ENCODE results near the gene MIPOL1. TPM values are rescaled to one million over a fixed set of nuclear protein-coding genes. Genes with fewer than 3 reads are reported as not detected.

Gene MIPOL1
- total and polyA plus RNA-seq, 9 of the 15 experiments (the other 6 are each of a cell fraction or from before 2014, with no cell fraction given): 6.7 to 21.9 (median 12.4) TPM

- TF ChIP-seq THRA (IDR thresholded peaks at IDR 0.05): no peak
- TF ChIP-seq ZNF316 (IDR thresholded peaks at IDR 0.05): peak; percentile 99
- TF ChIP-seq GABPB2 (CRISPR knock-in tag; conservative IDR thresholded peaks at IDR 0.05): no peak
- no peak for TF ChIP-seq SMAD1 (IDR thresholded peaks at IDR 0.05; ENCODE audit: low read depth, low read length, partially characterized antibody)
- TF ChIP-seq PTRF (tag; IDR thresholded peaks at IDR 0.05): peak; percentile 97
- TF ChIP-seq HMGN3 (IDR thresholded peaks at IDR 0.05; ENCODE audit: borderline replicate concordance, extremely low read depth, insufficient read length, low read depth, low read length): no peak
- no peak for TF ChIP-seq SIX5 (IDR thresholded peaks at IDR 0.05; ENCODE audit: borderline replicate concordance in 1 of 2, insufficient read depth in 1 of 2, low read depth in 1 of 2, low read length in 2 of 2)
- no peak for TF ChIP-seq CHD7 (IDR thresholded peaks at IDR 0.05; ENCODE audit: low read depth, low read length)
- no peak for TF ChIP-seq ZFP91 (CRISPR knock-in tag; IDR thresholded peaks at IDR 0.05)
- 0 out of 2 replicates have a peak, but pooled peaks have one; percentile 23 for TF ChIP-seq GATAD2B (IDR thresholded peaks at IDR 0.05; ENCODE audit: borderline replicate concordance)
- TF ChIP-seq KDM1A (IDR thresholded peaks at IDR 0.05): no peak
- TF ChIP-seq CBFA2T3 (IDR thresholded peaks at IDR 0.05): peak; percentile 45
Measured at GRCh38 chr14:37167151-37168047, 30.3 kb upstream of the MIPOL1 start (continued).

All from K562 (cell line).